Caco-2 (cell line): ENCODE results near the gene KCNK4. TPM values are rescaled to one million over a fixed set of nuclear protein-coding genes. Genes with fewer than 3 reads are reported as not detected.
A peak's percentile ranks its signal among the peaks of the same experiment; 100 is the strongest.

Source experiments
- BruUV-seq: library from RNA; stranded (reverse); fragments of 400-500 nt; replicated peaks from 2 replicates; lab custom pipeline; 2021; lab: Mats Ljungman, UMichigan
- CTCF ChIA-PET: fragments of 300-600 bp; sonication (Branson Sonifier 250); formaldehyde crosslinking; loops from one replicate; lab custom pipeline; 2022; ENCODE audit warnings: antibody characterized with exemption; lab: Charles Lee
- POLR2A ChIA-PET: fragments of 300-600 bp; sonication (Branson Sonifier 250); formaldehyde crosslinking; loops from one replicate; lab custom pipeline; 2022; ENCODE audit warnings: antibody characterized with exemption; lab: Charles Lee
- DNase-seq, 2 experiments: peaks; one replicate each; pipeline versions ENCODE4 v3.0.0 to v3.0.0-alpha.2; 2020 to 2022
- H3K27me3 ChIP-seq: replicated peaks from 2 replicates; pipeline ENCODE4 v1.6.0; 2011; ENCODE audit warnings: low read length; ENCODE audit not compliant: control insufficient read depth, insufficient read depth
- H3K36me3 ChIP-seq: 2 replicates; pipeline ENCODE4 v1.5.1; 2011; ENCODE audit warnings: low read length; ENCODE audit not compliant: control insufficient read depth, insufficient read depth
- H3K4me1 ChIP-seq: fragments of 250-450 bp; sonication (Bioruptor Pico); 2 replicates; pipeline ENCODE4 v1.5.1; 2020; ENCODE audit warnings: mild to moderate bottlenecking
- H3K4me3 ChIP-seq: 2 replicates; pipeline ENCODE4 v1.5.1; 2011; ENCODE audit warnings: low read depth, mild to moderate bottlenecking, control low read depth, low read length
- H3K9me3 ChIP-seq: fragments of 250-450 bp; sonication (Bioruptor Pico); 2 replicates; pipeline ENCODE4 v1.5.1; 2020; ENCODE audit warnings: mild to moderate bottlenecking, moderate library complexity
- H3K27ac Mint-ChIP-seq: one replicate; pipeline ENCODE4 v1.8.0; 2022; ENCODE audit warnings: mixed read lengths; ENCODE audit not compliant: unreplicated experiment
- H3K27me3 Mint-ChIP-seq: one replicate; pipeline ENCODE4 v1.8.0; 2022; ENCODE audit warnings: mixed read lengths; ENCODE audit not compliant: insufficient read depth, unreplicated experiment
- H3K36me3 Mint-ChIP-seq: one replicate; pipeline ENCODE4 v1.8.0; 2022; ENCODE audit warnings: mild to moderate bottlenecking, mixed read lengths; ENCODE audit not compliant: insufficient read depth, unreplicated experiment
- H3K4me1 Mint-ChIP-seq: one replicate; pipeline ENCODE4 v1.8.0; 2022; ENCODE audit warnings: low read depth, mixed read lengths; ENCODE audit not compliant: unreplicated experiment
- H3K4me3 Mint-ChIP-seq: one replicate; pipeline ENCODE4 v1.8.0; 2022; ENCODE audit warnings: mild to moderate bottlenecking, moderate library complexity, mixed read lengths; ENCODE audit not compliant: unreplicated experiment
- H3K9me3 Mint-ChIP-seq: one replicate; pipeline ENCODE4 v1.8.0; 2022; ENCODE audit warnings: mixed read lengths; ENCODE audit not compliant: unreplicated experiment
- intact Hi-C: fragments of 100-400 bp; cut with micrococcal nuclease; formaldehyde crosslinking; loops from one replicate; pipeline ENCODE4 v1.10.0; 2022; ENCODE audit not compliant: unreplicated experiment
- total RNA-seq: library from RNA; stranded (reverse); gene quantifications from 2 replicates; pipeline ENCODE4 v1.2.3, GENCODE V29; 2022
- TF ChIP-seq, protein P1 (sequence below), 2 experiments: fragments of 200-600 bp in 1 of 2; IDR thresholded peaks; 1 replicate in 1 of 2; 2 replicates in 1 of 2; pipeline versions ENCODE4 v1.5.1 to v1.8.0; 2011 to 2022; ENCODE audit warnings: antibody characterized with exemption in 1 of 2, control low read depth in 1 of 2, inconsistent platforms in 1 of 2, low read depth in 1 of 2, low read length in 1 of 2, mild to moderate bottlenecking in 1 of 2, moderate library complexity in 1 of 2; ENCODE audit not compliant: insufficient read depth in 1 of 2, severe bottlenecking in 1 of 2, unreplicated experiment in 1 of 2

The KCNK4 gene
- total RNA-seq, 1 experiment from 2014 or later, result not detected

DNA sequence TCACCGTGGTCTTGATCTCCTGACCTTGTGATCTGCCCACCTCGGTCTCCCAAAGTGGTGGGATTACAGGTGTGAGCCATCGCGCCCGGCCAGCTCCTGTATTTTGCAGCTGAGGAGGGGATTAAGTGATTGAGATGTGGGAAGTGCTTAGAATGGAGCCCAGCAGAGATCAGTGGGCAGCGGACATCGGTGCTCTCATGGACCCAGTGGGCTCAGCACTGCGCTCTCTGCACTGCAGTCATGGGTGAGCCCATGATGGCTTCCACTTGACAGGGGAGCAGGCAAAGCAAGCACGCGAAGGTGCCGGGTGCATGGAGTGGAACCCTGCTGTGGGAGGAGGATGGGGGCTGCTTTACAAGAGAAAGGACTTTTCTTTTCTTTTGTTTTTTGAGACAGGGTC is 39.8 kb downstream of the KCNK4 start:
- Mint-ChIP-seq H3K9me3 (no peaks in the 10 kb centered on the region), H3K4me1 (peaks cover 12% of the 10 kb centered on the region), H3K27ac (no peak overlapping the region), H3K4me3 (no peak overlapping the region), H3K36me3 (peaks cover 4% of the 10 kb centered on the region), H3K27me3 (no peaks in the 10 kb centered on the region)
- CTCF ChIA-PET, result interaction anchor here (0.8 to 3.1 kb wide), 7 partner anchors 10 to 60 kb away, joined by 3 to 24 read pairs (median 4); partner anchors contain the start of genes PRDX5, RPS6KA4 and TRMT112
- TF ChIP-seq, protein P1, sequence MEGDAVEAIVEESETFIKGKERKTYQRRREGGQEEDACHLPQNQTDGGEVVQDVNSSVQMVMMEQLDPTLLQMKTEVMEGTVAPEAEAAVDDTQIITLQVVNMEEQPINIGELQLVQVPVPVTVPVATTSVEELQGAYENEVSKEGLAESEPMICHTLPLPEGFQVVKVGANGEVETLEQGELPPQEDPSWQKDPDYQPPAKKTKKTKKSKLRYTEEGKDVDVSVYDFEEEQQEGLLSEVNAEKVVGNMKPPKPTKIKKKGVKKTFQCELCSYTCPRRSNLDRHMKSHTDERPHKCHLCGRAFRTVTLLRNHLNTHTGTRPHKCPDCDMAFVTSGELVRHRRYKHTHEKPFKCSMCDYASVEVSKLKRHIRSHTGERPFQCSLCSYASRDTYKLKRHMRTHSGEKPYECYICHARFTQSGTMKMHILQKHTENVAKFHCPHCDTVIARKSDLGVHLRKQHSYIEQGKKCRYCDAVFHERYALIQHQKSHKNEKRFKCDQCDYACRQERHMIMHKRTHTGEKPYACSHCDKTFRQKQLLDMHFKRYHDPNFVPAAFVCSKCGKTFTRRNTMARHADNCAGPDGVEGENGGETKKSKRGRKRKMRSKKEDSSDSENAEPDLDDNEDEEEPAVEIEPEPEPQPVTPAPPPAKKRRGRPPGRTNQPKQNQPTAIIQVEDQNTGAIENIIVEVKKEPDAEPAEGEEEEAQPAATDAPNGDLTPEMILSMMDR (IDR thresholded peaks at IDR 0.05; ENCODE audit: insufficient read depth in 1 of 2, low read depth in 1 of 2, low read length in 1 of 2, severe bottlenecking in 1 of 2, unreplicated experiment in 1 of 2), result no peak
- Histone ChIP-seq H3K4me1 (peaks cover 5% of the 10 kb centered on the region; the same call in 1 of the 2 replicates), H3K9me3 (no peaks in the 10 kb centered on the region), H3K4me3 (no peak overlapping the region), H3K36me3 (no peaks in the 10 kb centered on the region), H3K27me3 (no peaks in the 10 kb centered on the region)
- DNase-seq, result no peak
- intact Hi-C loops, result no loop called here
- POLR2A ChIA-PET, result interaction anchor here (3.0 kb wide), 1 partner anchor 13 kb away, joined by 13 read pairs; the partner anchor contains the start of genes PRDX5 and TRMT112
- BruUV-seq, result no TSS peak

DNA sequence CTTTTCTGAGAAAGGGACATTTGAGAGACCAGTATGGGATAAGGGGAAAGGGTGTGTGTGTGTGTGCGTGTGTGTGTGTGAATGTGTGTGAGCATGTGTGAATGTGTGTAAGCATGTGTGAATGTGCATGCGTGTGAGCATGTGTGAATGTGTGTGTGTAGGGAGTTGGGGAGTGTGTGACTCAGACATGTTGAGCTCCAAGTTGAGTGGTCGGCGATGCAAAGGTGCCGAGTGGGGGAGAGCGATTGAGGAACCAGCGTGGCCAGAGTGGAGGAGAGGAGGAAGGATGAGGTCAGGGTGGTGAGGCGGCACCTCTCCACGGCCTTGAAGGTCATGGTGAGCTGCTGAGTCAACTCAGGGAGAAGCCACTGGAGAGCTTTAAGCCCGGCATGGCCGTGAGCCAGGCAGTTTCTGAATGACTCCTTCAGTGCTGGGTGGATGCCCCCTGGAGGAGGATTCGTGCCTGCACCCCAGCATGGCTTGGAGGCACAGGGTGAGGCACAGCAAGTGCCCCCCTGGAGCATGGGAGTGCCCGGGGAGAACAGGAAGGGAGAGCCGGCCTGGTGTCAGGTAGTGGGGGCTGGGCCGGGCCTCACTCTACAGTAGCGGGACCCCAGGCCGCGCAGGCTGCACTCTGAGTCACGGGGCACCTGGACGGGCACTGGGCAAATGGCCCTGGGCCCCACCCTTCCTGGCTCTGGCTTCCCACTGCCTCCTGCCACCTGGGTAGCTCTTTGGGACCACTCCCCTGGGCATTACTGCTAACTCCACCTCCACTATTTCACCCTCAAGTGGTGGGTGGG is 40.7 kb downstream of the KCNK4 start:
- H3K27me3 Mint-ChIP-seq, result no peaks in the 10 kb centered on the region
- Histone ChIP-seq H3K36me3 (no peaks in the 10 kb centered on the region), H3K27me3 (no peaks in the 10 kb centered on the region), H3K9me3 (no peaks in the 10 kb centered on the region), H3K4me1 (peaks cover 5% of the 10 kb centered on the region; the same call in 1 of the 2 replicates), H3K4me3 (no peak overlapping the region)
- ChIA-PET POLR2A (interaction anchor here (3.0 kb wide), 1 partner anchor 14 kb away, joined by 13 read pairs; the partner anchor contains the start of genes PRDX5 and TRMT112), CTCF (interaction anchor here (0.6 to 3.1 kb wide), 8 partner anchors 9 to 1559 kb away, joined by 3 to 24 read pairs (median 4); partner anchors contain the start of genes CCDC85B, PRDX5, RPS6KA4 and TRMT112)
- H3K4me3 Mint-ChIP-seq, result no peak overlapping the region
- H3K9me3 Mint-ChIP-seq, result no peaks in the 10 kb centered on the region
- peaks cover 12% of the 10 kb centered on the region for H3K4me1 Mint-ChIP-seq
- no TSS peak for BruUV-seq
- H3K27ac Mint-ChIP-seq, result no peak overlapping the region
- intact Hi-C loops, result no loop called here
- peaks cover 4% of the 10 kb centered on the region for H3K36me3 Mint-ChIP-seq
- TF ChIP-seq, protein P1 (IDR thresholded peaks at IDR 0.05; ENCODE audit: insufficient read depth in 1 of 2, low read depth in 1 of 2, low read length in 1 of 2, severe bottlenecking in 1 of 2, unreplicated experiment in 1 of 2), result peak; percentile 17 to 20
- peak; percentile 42 to 55 for DNase-seq

DNA sequence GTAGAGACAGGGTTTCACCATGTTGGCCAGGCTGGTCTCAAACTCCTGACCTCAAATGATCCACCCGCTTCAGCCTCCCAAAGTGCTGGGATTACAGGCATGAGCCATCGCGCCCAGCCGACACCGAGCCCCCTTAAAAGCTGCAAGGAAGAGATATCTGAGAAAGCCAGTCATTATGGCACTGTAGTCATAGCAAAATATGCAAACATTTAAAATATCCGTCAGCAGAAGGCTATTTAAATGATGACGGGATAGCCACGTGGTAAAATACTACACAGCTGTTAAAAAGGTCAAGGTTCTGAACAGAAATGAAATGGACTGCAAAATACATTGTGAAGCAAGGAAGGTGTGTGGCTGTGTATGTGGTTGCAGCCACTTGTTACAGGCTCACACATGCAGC is 42.5 kb downstream of the KCNK4 start:
- H3K4me3 ChIP-seq, result no peak overlapping the region
- intact Hi-C loops, result no loop called here
- ChIA-PET CTCF (interaction anchor here (3.1 kb wide), 1 partner anchor 16 kb away, joined by 24 read pairs; the partner anchor contains the start of genes PRDX5 and TRMT112), POLR2A (interaction anchor here (0.5 kb wide), 1 partner anchor 38 kb away, joined by 3 read pairs; no protein-coding TSS in a partner anchor)
- no peak overlapping the region for H3K4me3 Mint-ChIP-seq
- H3K27me3 ChIP-seq, result no peaks in the 10 kb centered on the region
- peaks cover 5% of the 10 kb centered on the region; the same call in 1 of the 2 replicates for H3K4me1 ChIP-seq
- no peaks in the 10 kb centered on the region for H3K36me3 ChIP-seq
- TF ChIP-seq, protein P1 (IDR thresholded peaks at IDR 0.05; ENCODE audit: insufficient read depth in 1 of 2, low read depth in 1 of 2, low read length in 1 of 2, severe bottlenecking in 1 of 2, unreplicated experiment in 1 of 2), result no peak
- H3K4me1 Mint-ChIP-seq, result peaks cover 12% of the 10 kb centered on the region
- no TSS peak for BruUV-seq
- H3K9me3 Mint-ChIP-seq, result no peaks in the 10 kb centered on the region
- no peak for DNase-seq
- no peaks in the 10 kb centered on the region for H3K27me3 Mint-ChIP-seq
- H3K36me3 Mint-ChIP-seq, result peaks cover 4% of the 10 kb centered on the region
- no peak overlapping the region for H3K27ac Mint-ChIP-seq
- no peaks in the 10 kb centered on the region for H3K9me3 ChIP-seq
